Right lobe of liver (tissue), 4 donors: ENCODE results near the gene FAM149A.

Experiments used
- CTCF ChIP-seq, 4 donors: fragments of 200-600 bp in 3 of 4; fragments of 450-650 bp in 1 of 4; IDR thresholded peaks; one replicate each; pipeline versions ENCODE4 v1.5.1 to v1.8.0; 2016 to 2022; ENCODE audit warnings: antibody characterized with exemption in 4 of 4, mild to moderate bottlenecking in 2 of 4
- POLR2A ChIP-seq: fragments of 450-650 bp; IDR thresholded peaks from one replicate; pipeline ENCODE4 v1.6.1; 2017; ENCODE audit warnings: antibody characterized with exemption, mild to moderate bottlenecking
- donor health status: DM: no; HTN: no; CAD: no.
- donor health status: DM: no; HTN: no; CAD: no.
- donor health status: DM: no; HTN: yes; CAD: no.

GRCh38 chr4:186069729-186070128 is 34.8 kb upstream of the FAM149A start:
- TF ChIP-seq POLR2A (no peak), CTCF (IDR thresholded peaks at IDR 0.05) (no peak)
